DOHH2 (cell line): ENCODE data around the gene ZBTB38.

ENCODE experiments used
- CTCF ChIP-seq: fragments of 200-600 bp; sonication (generic); IDR thresholded peaks from one replicate; pipeline ENCODE4 v1.5.1; 2014; ENCODE audit warnings: antibody characterized with exemption, mild to moderate bottlenecking, low read depth, low read length; ENCODE audit not compliant: poor library complexity, severe bottlenecking
- EZH2phosphoT487 ChIP-seq: fragments of 200-600 bp; sonication (generic); IDR thresholded peaks from 2 replicates; pipeline ENCODE4 v1.6.1; 2017; ENCODE audit warnings: borderline replicate concordance, mild to moderate bottlenecking, antibody characterized with exemption, low read length, moderate library complexity, mixed read lengths

- TF ChIP-seq EZH2phosphoT487 (no peak), CTCF (no peak)
Observed at GRCh38 chr3:141392416-141392815, 24.1 kb downstream of the ZBTB38 start.
